GM12873 (cell line): ENCODE measurements around the gene COL9A1.

Experiments used
- CTCF ChIP-seq: IDR thresholded peaks from 2 replicates; pipeline ENCODE4 v1.5.1; 2012; ENCODE audit warnings: low read depth, mild to moderate bottlenecking, moderate library complexity, low read length, control low read depth; ENCODE audit not compliant: insufficient read depth; ENCODE audit errors: missing control alignments

COL9A1 gene

GRCh38 chr6:70307008-70307407 lies 4.1 kb upstream of the COL9A1 start:
- no peak for TF ChIP-seq CTCF

GRCh38 chr6:70304616-70305015 lies 1.7 kb upstream of the COL9A1 start:
- no peak for TF ChIP-seq CTCF

GRCh38 chr6:70299456-70299855 lies 3.4 kb downstream of the COL9A1 start:
- no peak for TF ChIP-seq CTCF

GRCh38 chr6:70298068-70298467 lies 4.8 kb downstream of the COL9A1 start:
- no peak for TF ChIP-seq CTCF

- TF ChIP-seq CTCF, result no peak
These were observed 10.7 kb downstream of the COL9A1 start for GRCh38 chr6:70292193-70292592.

GRCh38 chr6:70289299-70289698 lies 13.6 kb downstream of the COL9A1 start:
- TF ChIP-seq CTCF, result peak; percentile 10

- no peak for TF ChIP-seq CTCF
These were observed 16.0 kb downstream of the COL9A1 start for GRCh38 chr6:70286905-70287304.

- TF ChIP-seq CTCF, result no peak
These were observed 17.7 kb downstream of the COL9A1 start for GRCh38 chr6:70285201-70285600.
